ENCODE data around the gene CMIP.
A peak's percentile ranks its signal among the peaks of the same experiment; 100 is the strongest.

The CMIP gene

DNA sequence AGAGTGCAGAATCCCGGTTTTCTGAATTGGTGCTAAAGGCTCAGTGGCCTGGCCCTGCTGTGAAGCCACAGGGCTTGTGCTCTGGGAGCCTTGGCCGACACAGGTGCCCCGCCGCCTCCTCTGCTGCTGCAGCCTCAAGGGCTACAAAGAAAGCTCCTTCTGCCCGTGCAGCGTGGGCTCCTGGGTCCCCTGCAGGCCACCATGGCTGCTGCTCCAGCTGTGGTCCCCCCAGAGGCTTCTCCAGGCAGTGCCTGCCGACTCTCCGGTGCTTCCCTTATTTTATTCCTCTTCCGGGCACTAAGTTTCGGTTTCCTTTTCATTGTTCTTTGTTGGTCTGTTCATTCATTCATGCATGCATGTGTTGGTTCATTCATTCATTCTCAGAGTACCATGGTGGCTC lies 53.1 kb downstream of the CMIP start:
- no peak for DNase-seq

- no peak for DNase-seq
These were observed 53.7 kb downstream of the CMIP start for GRCh38 chr16:81498351-81498750.

DNA sequence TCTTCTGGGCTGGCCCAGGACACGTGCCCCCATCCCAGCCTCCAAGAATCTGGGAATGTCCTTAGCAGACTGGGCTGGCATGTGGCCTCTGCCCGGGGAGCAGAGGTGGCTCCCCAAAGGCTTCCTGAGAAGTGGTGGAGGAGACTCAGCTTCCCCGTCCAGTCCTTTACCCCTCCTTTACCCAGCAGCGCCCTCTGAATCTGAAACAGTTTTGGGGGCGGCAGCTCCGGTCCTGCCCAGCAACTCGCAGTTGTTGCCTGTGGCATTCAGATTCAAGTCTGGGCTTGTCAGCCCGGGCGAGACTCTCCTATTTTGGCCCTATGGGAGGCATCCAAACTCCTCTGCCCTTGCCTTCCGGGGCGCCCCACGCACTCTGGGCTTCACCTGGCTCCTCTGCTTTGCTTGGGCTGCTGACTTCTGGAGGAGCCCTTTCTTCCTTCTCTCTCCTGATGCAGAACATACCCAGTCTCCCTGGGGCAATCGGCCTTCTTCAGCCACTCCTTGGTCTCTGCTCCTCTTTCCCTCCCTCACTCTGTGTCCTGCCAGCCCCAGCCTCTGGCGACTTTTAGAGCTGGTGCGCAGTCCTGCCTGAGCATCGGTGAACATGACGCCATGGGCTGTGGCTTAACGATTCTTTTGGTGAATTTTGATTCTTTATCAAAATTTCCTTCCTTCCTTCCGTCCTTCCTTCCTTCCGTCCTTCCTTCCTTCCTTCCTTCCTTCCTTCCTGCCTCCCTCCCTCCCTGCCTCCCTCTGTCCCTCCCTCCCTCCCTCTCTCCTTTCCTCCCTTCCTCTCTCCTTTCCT lies 55.2 kb downstream of the CMIP start:
- no peak for DNase-seq

DNA sequence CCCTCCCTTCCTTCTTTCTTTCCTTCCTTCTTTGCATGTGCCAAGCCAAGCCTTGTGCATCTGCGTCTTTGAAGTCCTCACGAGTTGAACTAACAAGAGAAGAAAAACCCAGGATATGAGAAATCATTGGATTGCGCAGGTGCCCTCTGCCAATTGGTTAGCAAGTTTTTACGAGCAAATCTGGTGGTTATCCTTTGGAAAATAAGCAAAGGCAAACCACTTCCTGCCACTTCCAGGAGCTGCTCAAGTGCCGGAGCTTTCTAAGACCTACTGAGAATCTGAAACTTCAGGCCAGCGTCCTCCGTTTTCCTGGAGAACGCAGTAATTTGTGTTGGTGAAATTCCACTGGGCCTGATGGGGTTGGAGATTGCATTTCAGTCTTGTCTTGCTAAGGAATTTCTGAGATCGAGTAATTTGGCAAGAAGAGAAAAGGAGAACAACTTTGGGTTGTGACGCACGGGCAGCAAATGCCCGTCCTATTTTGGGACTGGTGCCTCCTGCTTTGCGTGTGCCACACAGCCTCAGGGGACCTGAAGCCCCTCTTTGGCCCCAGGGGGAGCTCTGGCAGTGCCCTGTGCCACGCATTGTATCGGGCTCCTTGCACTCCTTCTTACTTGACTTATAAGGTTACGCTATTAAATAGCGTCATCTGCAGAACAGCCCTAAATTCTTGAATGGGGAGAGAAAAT lies 56.4 kb downstream of the CMIP start:
- DNase-seq = no peak

DNA sequence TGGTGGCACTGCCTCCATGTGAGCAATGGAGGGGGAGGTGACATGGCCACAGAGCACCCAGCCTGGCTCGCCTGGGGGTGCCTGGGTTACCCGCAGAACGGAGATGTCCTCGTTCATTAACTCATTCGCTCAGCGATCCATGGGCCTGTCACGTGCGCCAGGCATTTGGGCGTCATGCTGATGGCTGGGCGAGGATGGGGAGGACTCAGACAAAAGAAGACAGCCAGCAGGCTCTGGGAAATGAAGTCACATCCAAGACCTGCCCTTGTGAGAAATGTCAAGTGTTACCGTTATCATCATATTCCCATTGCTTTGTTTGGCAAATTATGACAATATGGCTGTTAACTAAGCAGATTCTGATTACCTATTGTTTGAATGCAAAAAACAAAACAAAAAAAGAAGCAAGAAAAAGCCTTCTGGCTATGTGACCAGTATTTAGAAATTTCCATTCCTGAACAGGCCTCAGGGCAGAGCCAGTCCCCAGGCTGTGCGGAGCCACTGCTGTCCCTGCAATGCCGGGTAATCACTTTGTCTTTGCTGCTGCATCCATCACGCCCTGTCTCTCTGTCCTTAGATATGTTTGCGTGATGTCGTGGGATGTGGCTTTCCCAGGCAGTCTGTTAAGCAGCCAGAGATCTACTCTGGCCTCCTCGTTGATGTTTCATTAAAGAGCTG lies 57.9 kb downstream of the CMIP start:
- DNase-seq = no peak

DNA sequence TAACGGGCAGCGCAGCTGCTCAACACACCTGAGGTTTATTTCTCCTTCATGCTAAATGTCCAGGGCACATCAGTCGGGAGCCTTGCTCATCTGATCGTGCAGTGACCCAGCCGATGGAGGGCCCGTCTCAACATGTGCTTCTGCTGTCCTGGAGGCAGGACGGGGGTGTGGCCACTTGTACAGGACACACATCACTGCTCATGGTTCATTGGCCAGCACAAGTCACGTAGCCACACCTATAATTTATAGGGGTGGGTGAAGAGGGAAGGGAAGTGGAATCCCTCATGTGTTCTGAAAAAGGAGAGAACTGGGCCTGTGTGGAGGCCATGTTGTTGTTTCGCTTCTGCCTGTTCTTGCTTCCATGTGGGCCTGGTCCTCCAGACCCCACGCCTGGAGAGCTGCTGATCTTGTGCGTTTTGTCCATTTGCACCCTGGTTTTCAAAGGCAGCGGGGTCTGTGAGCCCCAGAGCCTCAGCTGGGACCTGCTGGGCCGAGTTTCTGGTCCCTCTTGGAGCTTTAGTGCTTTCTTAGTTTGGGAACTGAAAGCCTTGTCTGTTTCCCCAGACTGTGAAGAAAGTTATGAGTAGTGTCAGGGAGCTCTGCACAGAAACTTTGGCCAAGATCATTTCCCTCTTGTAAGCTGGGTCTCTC lies 60.5 kb downstream of the CMIP start:
- DNase-seq = no peak

DNA sequence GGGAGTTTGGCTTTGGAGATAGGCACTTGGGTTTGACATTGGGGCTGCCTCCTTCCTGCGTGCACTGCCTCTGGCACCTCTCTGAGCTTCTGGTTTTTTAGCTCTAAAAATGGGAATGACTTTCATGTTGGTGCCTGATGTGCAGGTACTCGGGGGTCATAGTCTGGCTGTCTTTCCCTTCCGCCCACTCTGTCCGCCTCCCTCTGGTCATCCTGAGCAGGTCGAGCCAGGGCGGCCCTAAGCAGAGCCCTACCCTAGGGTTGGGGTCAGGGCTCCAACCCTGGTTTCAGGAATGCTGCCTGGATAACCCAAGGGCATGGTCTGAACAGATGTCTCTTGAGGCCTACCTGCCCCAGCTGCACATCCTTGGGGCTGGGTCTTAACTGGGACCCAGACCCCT lies 64.8 kb downstream of the CMIP start:
- no peak for DNase-seq

- DNase-seq = no peak
These were observed 65.4 kb downstream of the CMIP start for GRCh38 chr16:81510016-81510415.

DNA sequence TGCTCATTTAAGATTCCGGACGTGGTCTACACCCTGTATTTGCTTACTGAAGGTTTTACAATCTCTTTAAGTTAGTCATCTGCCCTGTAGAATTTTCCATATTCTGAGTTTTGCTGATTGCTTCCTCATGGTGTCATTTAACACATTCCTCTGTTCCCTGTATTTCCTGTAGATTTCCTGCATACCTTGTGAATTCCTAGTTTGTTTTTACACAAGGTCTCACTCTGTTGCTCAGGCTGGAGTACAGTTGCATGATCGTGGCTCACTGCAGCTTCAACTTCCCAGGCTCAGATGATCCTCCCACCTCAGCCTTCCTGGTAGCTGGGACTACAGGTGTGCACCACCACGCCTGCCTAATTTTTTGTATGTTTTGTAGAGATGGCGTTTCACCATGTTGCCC lies 66.8 kb downstream of the CMIP start:
- DNase-seq = no peak

- DNase-seq = peak; percentile 33
These were observed 68.8 kb downstream of the CMIP start for GRCh38 chr16:81513204-81514040.

DNA sequence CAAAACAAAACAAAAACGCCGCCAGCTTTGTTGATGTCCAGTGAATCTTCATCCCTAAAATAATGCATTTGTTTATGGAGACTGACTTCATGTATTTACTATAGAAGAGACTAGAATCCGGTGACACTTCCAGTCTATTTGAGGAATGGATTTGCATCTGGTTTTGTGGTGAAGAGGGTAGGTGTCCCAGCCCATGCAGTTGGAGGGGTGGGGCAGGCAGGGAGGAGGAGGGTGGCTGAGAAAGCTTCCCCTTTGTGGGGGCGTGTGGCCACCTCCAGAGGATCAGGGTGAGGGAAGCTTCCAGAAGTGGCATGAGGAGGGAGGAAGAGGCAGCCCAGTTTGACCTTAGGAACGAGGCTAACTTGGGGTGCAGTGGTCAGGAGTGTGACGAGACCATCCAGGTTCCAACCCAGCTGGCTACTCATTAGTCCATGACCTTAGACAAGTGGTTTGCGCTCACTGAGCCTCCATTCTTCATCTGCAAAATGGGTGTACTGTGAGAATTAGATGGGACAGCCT lies 69.5 kb downstream of the CMIP start:
- DNase-seq = no peak

DNA sequence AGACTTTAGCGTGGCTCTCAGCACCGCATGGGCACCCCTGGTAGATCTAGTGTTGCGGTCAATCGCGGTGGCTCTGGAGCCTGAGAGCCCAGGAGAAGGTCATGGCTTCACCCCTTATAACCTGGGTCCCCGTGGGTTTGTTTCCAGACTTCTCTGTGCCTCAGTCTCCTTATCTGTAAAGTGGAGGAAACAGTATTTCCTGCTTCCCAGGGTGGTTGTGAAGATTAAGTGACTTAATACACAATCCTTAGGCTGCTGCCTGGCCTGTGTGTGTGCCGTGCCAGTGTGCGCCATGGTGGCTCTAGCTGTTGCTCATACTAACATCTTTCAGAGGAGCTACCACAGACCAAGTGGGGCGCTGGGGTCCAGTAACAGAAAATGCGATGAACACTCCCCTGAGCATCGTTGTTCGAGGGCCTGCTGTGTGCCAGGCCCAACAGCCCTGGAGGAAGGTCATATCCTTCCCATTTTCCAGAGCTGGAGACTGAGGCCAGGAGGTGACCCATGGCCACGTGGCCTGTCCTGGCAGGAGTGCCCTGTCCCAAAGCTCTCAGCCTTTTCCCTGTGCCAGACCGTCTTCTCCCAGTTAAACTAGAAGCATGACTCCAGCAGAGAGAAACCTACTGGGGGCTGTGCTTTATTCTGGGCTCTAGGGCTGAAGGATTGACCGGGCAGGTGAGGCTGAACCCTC lies 70.1 kb downstream of the CMIP start:
- DNase-seq = no peak

- DNase-seq = no peak
These were observed 70.7 kb downstream of the CMIP start for GRCh38 chr16:81515281-81515680.

GRCh38 chr16:81515721-81516120 lies 71.1 kb downstream of the CMIP start:
- no peak for DNase-seq

GRCh38 chr16:81516478-81517149 lies 72.0 kb downstream of the CMIP start:
- DNase-seq = no peak

DNA sequence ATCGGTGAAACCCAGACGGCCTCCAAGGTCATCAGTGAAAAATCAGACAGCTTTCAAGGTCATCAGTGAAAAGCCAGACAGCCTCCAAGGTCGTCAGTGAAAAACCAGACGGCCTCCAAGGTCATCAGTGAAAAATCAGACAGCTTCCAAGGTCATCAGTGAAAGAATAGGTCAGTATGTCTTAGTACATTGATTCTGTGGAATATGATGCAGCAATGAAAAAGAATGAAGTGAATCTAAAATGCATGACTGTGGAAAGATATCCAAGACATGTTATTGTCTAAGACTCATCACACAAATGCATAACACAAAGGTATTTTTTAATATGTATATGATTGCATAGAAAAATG lies 72.5 kb downstream of the CMIP start:
- DNase-seq = no peak

DNA sequence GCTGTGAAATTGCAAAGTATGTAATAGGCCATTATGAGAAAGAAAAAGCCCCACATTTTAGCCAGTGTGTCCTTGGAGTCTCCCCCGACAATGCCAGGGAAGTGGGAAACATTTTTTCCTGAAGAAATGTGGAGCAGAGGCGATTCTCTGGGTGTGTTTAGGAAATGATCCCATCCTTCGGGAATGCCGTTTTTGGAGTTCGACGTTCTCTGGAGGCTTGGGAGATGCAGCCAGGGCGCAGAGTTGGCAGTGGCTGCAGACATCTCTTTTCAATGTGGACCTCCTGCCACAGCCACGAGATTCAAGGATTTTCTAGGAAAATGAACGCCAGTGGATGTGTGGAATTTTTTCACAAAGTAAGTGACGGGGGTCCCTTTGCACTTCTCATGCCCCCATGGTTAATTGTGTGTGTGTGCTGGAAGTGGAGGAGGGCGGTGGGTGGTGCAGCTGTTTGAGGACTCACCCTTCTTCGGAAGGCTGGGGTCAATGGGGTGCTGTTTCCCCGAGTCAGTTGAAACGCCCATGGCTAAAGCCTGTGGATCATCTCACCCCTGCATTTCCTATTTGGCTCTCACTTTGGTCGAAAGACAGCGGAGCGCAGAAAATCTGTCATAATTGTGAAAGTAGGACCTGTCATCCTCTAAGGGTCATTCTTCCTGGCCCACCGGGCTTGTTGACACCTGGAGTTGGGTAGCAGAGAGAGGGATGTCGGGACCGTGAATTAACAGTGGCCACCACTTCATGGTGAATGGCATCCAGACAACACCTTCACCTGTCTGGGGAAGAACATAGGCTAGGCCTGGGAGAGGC lies 73.2 kb downstream of the CMIP start:
- no peak for DNase-seq

DNA sequence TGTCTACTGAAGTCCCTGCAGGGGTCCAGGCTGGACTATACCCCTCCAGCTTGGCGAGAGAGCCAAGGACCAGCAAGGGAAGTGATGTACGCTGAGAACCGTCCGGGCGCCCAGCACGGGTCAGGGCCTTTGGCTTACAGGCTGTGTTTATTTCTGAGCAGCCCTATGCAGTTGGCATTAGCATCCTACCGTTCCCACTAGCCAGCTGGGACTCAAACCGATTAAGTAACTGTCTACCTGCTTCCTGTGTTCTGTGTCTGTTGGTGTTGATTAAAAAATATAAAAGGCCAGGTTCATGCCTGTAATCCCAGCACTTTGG lies 73.8 kb downstream of the CMIP start:
- no peak for DNase-seq

DNA sequence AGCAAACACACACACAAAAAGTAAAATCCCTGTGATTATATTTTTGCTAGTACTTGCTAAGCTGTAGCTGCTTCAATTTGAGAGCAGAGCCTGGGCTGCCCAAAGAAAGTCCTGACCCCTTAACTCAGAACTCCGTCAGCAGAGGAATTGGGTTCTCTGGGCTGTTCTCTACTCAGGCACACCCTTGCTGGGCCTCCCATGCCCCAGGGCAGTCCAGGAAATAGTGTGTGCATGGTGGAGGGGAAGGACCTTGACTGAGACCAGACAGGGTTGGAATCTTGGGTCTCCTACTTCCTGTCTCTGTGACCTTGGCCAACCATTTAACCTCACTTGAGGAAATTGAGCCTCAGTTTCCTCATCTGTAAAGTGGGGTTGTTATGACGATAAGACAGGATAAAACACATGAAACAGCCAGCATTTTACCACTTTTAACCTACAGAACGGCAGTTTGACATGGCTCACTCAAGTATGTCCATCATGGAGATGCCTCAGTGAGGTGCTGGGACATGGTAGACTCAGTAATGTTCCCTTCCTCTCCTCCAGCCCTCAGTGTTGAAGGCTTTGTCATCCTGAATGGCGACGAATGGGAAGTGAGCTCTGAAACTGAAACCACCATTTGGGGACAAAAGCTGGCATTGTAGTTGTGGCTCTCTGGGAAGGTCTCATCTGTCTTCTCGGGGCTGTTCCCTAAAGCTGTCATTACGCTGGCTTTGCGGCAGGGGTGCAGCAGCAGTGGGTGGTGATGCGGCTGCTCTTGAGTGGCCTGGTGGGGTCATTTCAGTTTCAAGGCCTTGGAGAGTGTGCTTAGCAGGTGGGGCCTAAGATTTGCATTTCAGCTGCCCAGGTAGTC lies 74.9 kb downstream of the CMIP start:
- no peak for DNase-seq

DNA sequence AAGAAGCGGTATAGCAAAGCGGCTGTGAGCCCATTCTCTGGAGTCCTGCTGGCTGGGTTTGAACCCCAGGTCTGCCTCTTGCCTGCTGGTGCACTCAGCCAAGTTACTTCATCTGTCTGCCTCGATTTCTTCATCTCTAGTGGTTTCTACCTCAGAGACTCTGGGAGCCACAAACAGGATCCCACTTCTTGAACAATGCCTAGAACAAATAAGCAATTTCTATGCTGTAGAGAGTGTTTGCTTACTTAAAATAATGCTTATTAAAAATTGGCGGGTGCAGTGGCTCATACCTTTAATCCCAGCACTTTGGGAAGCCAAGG lies 75.5 kb downstream of the CMIP start:
- no peak for DNase-seq

Data from NCI-H446 treated with DMSO at 0.1 percent for 48 hours (cell line).